Posterior vena cava (tissue), 2 donors: ENCODE measurements around the gene SLC29A1. TPM values are rescaled to one million over a fixed set of nuclear protein-coding genes. Genes with fewer than 3 reads are reported as not detected.
"Not testable (repeated sequence)": the region's sequence is repeated elsewhere in the genome, so short reads cannot be mapped to it uniquely, and the experiment has no call there.

Experiments used
- DNase-seq: peaks from one replicate; pipeline ENCODE4 v3.0.0-alpha.2; 2020; ENCODE audit warnings: low spot score
- intact Hi-C, 2 donors: fragments of 100-400 bp; cut with DNase I; formaldehyde crosslinking; loops; one replicate each; pipeline versions ENCODE4 v1.14.1 to v1.14.2; 2022 to 2023
- long read RNA-seq, 2 donors: library from polyadenylated mRNA; unstranded; transcript quantifications; one replicate each; pipeline ENCODE4 v2.0.0, GENCODE V29; 2020 to 2021
- total RNA-seq, 2 donors: library from RNA; stranded (reverse); fragmentation: NEBNext Ultra II Directional; extraction: Animal tissue kit (Norgen Biotek cat#: 25700); gene quantifications; one replicate each; pipeline ENCODE4 v1.2.1, GENCODE V29; 2021
- donor health status: DM: yes; HTN: yes; CAD: no.
- donor health status: DM: yes; HTN: yes; CAD: no.

SLC29A1 gene
- total RNA-seq = 10 to 100 TPM; 76.5 to 80.0 TPM
- long read RNA-seq, donor 1, transcript SLC29A1-209 (13 exons, 2,318 nt) = major isoform, 28 of 122 reads
- long read RNA-seq, donor 1, transcript SLC29A1-206 (13 exons, 2,183 nt) = minor isoform, 11 of 122 reads
- long read RNA-seq, donor 1, partial matches to known transcripts = 46 of 122 reads
- long read RNA-seq, donor 1, other reads (novel, unspliced or antisense) = 32 of 122 reads
- long read RNA-seq, donor 2, transcript SLC29A1-206 (13 exons, 2,183 nt) = minor isoform, 44 of 383 reads
- long read RNA-seq, donor 2, transcript SLC29A1-208 (13 exons, 2,326 nt) = minor isoform, 7 of 383 reads
- long read RNA-seq, donor 2, transcript SLC29A1-209 (13 exons, 2,318 nt) = major isoform, 140 of 383 reads
- long read RNA-seq, donor 2, transcript SLC29A1-201 (12 exons, 2,159 nt) = minor isoform, 7 of 383 reads
- long read RNA-seq, donor 2, partial matches to known transcripts = 79 of 383 reads
- long read RNA-seq, donor 2, other reads (novel, unspliced or antisense) = 103 of 383 reads

- intact Hi-C loops = no loop called here
These were observed at the start of gene SLC29A1 for GRCh38 chr6:44223319-44224028. Gene SLC29A1, plus strand, starts transcription at chr6:44223595. Its CDS starts 3,719 bp downstream, at chr6:44227314.

GRCh38 chr6:44176130-44176761 lies 47.1 kb upstream of the SLC29A1 start:
- DNase-seq = peak; percentile 57
- intact Hi-C loops = loop anchor here in 1 of 2 donors (10.0 kb wide), 1 partner anchor 169 kb away; the partner anchor contains the start of gene SPATS1

More at GRCh38 chr6:44223319-44224028, at the start of gene SLC29A1:
- DNase-seq = peak; percentile 94

DNA sequence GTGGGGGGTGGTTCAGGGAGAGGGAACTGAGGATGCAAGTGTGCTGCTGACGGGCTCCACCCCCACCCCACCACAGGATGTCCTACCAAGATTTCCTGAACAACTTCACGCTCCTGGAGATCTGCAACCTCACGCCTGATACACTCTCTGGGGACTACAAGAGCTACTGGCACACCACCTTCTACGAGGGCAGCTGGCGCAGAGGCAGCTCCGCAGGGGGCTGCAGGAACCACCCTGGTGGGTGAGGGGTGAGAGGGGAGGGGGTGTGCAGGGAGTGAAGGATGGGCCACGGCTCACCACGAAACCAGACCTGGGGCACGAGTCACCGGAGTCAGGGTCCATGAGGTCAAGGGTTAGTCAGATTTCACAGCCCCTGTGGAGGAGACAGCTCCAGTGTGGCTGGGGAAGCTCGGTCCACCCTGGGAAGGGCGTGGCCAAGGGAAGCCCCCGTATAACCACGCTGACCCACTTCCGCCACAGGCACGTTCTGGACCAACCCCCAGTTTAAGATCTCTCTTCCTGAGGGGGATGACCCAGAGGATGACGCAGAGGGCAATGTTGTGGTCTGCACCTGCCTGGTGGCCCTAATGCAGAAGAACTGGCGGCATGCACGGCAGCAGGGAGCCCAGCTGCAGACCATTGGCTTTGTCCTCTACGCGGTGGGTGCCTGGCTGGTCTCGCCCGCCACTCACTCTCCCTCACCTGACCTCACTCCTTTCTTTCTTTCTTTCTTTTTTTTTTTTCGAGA lies 46.5 kb upstream of the SLC29A1 start:
- peak; percentile 68 for DNase-seq
- intact Hi-C loops = loop anchor here in 1 of 2 donors (10.0 kb wide), 1 partner anchor 168 kb away; the partner anchor contains the start of gene SPATS1

GRCh38 chr6:44177691-44178423 lies 45.5 kb upstream of the SLC29A1 start:
- peak; percentile 94 for DNase-seq
- intact Hi-C loops = loop anchor here in 1 of 2 donors (10.0 kb wide), 1 partner anchor 167 kb away; the partner anchor contains the start of gene SPATS1

DNA sequence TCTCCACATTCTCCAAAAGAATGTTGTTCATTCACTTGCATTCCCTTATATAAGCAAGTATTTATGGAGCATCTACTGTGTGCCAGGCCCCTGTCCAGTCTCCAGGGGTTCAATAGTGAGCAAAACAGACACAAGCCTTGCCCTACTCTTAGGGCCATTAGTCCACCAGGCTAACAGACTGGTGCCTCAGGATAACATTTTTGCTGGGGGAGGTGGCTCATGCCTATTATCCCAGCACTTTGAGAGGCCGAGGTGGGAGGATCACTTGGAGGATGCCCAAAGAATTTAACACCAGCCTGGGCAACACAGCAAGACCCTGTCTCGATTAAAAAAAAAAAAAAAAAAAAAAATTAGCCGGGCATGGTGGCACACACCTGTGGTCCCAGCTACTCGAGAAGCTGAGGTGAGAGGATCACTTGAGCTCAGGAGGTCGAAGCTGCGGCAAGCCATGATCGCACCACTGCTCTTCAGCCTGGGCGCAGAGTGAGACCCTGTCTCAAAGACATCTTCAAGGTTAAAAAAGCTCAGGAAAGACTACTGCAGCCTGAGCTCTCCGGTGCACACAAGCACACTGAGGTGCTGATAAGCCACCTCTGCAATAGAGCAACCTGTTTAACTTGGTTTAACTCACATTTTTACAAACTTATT lies 44.8 kb upstream of the SLC29A1 start:
- DNase-seq = peak; percentile 57
- intact Hi-C loops = loop anchor here in 1 of 2 donors (10.0 kb wide), 1 partner anchor 166 kb away; the partner anchor contains the start of gene SPATS1

DNA sequence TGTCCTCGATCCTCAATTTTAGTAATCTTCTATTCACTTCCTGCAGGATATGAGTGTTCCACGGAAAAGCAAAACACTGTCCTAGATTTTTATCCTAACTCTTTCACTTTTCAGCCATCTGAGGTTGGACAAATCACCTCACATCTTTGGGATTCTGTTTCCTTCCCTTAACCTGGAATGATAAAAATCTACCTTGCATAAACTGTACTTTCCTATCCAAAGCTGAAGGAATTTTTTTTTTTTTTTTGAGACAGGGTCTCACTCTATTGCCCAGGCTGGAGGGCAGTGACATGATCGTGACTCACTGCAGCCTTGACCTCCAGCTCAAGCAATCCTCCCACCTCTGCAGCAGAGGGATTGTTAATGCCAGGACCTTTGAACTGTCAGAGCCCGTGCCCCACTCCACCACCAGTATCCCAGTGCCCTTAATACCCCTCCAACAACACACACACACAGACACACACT lies 44.3 kb upstream of the SLC29A1 start:
- intact Hi-C loops = loop anchor here in 1 of 2 donors (10.0 kb wide), 1 partner anchor 166 kb away; the partner anchor contains the start of gene SPATS1

GRCh38 chr6:44179648-44180047 lies 43.7 kb upstream of the SLC29A1 start:
- intact Hi-C loops = loop anchor here in 1 of 2 donors (10.0 kb wide), 1 partner anchor 165 kb away; the partner anchor contains the start of gene SPATS1
- DNase-seq = peak; percentile 66

More for the DNA sequence above, 44.3 kb upstream of the SLC29A1 start:
- DNase-seq = no peak

DNA sequence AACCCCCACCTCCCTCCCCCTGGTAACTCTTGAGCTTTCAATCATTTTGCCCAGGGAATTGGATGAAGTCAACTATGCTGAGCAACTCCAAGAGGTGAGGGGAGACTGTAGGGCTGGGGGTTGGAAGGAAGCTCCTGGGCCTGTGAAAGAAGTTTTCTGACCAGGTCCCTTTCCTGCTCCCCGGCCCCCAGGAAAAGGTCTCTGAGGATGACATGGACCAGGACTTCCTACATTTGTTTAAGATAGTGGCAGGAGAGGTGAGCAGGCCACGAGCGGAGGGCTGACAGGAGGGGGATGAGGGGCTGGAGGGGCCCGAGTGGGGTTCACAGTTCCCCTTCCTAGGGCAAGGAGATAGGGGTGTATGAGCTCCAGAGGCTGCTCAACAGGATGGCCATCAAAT lies 43.0 kb upstream of the SLC29A1 start:
- DNase-seq = no peak
- intact Hi-C loops = no loop called here

GRCh38 chr6:44180886-44181285 lies 42.5 kb upstream of the SLC29A1 start:
- intact Hi-C loops = no loop called here
- peak; percentile 62 for DNase-seq

- DNase-seq, intact Hi-C loops: not testable (repeated sequence)
These were observed 41.6 kb upstream of the SLC29A1 start for GRCh38 chr6:44181784-44182183.

- DNase-seq = no peak
- intact Hi-C loops = no loop called here
These were observed 40.4 kb upstream of the SLC29A1 start for GRCh38 chr6:44182911-44183390.

DNA sequence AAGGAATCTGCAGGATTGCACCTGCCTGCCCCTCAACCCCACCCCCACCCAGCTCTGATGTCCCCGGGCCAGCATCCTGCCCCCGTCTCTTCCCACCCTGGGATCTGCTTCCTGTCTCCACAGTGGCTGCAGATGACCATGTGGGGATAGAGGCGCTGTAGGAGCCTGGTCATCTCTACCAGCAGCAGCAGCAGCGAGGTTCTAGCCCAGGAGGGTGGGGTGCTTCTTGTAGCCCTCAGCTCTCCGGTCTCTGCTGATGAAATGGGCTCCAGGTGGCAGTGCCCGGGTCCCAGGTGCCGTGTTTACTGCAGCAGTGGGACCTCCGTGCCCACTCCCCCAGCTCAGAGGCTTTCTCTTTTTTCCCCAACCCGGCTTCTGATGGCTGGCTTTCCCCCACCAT lies 39.6 kb upstream of the SLC29A1 start:
- no peak for DNase-seq
- intact Hi-C loops = no loop called here

- intact Hi-C loops, DNase-seq: not testable (repeated sequence)
These were observed 38.0 kb upstream of the SLC29A1 start for GRCh38 chr6:44185356-44185755.

DNA sequence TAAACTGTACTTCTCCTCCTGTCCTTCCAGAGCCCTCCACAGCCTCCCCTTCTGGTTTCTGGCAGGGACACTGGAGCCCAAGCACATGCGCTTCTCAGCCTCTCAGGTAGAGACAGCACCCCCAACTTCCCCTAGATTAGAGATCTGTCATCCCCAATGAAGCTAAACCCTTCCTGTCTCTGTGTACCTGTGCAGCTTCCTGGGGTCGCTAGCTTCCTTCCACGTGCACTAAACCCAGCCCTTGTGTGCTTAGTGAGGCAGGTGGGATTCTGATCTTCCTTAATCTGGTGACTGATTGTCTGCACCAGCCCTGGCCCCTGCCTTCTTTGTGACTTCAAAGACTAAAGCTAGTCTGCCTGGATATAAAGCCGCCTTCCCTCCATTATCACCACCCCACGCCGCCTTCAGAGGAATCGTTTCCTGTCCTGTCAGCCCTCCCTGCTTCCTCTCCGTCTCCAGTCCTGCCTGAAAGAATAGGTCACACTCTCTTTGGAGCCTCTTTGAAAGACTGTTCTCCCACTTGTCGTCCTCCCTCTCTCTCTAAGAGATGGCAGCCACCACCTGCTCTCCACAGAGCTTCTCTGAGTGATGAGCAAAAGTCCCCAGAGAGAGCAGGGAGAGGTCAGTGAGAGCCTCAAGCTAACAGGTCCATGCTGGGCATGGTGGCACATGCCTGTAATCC lies 37.3 kb upstream of the SLC29A1 start:
- intact Hi-C loops = no loop called here
- DNase-seq = no peak

GRCh38 chr6:44186635-44187025 lies 36.8 kb upstream of the SLC29A1 start:
- DNase-seq = no peak
- intact Hi-C loops = no loop called here

- no peak for DNase-seq
- intact Hi-C loops = no loop called here
These were observed 34.6 kb upstream of the SLC29A1 start for GRCh38 chr6:44188819-44189218.

GRCh38 chr6:44189257-44189656 lies 34.1 kb upstream of the SLC29A1 start:
- no peak for DNase-seq
- intact Hi-C loops = no loop called here
